Stimulated activated CD8-positive, alpha-beta memory T cell treated with anti-CD3 and anti-CD28 coated beads, Interleukin-15, amount 100 ng/mL, for 48 hours (primary cell): ENCODE results near the gene MYO7B.

Experiments used
- DNase-seq, 2 donors: peaks; one replicate each; pipeline ENCODE4 v3.0.0-alpha.2; 2020; ENCODE audit warnings: low read depth in 2 of 2

Gene MYO7B

DNA sequence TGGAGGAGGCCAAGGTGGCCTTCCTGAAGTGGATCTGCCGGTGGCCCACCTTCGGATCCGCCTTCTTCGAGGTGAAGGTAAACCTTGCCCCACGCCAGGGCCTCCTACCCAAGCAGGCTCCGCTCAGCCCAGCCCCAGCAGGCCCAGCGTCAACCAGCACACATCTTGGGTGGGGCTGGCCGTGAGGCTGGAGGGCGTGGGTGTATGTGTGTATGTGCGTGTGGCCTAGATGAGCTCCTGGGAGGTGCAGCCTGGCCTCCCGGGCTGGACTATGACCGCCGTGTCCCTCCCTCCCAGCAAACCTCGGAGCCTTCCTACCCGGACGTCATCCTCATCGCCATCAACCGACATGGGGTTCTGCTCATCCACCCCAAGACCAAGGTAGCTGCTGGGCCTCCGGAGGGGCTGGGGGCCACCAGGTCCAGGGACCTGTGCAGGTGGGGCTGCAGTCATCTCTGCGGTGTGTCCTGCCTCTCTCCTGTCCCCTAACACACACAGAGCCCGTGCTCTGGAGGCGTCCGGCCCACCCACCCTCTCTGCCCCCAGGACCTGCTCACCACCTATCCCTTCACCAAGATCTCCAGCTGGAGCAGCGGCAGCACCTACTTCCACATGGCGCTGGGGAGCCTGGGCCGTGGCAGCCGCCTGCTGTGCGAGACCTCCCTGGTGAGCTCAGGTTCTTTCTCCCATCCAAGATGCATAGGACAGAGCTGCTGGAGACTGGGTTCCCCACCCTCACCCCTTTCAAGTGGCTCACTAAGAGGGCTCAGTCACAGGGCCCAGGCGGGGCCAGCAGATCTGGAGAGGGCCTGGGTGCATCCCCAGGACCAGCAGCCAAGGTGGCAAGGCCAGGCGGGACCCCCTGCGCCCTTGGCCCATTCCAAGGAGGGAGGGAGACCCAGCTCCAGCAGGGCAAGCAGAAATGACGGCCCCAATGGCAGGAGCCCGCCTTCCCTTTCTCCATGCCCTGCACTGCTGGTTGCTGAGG, 101.1 kb downstream of the MYO7B start:
- no peak for DNase-seq

DNA sequence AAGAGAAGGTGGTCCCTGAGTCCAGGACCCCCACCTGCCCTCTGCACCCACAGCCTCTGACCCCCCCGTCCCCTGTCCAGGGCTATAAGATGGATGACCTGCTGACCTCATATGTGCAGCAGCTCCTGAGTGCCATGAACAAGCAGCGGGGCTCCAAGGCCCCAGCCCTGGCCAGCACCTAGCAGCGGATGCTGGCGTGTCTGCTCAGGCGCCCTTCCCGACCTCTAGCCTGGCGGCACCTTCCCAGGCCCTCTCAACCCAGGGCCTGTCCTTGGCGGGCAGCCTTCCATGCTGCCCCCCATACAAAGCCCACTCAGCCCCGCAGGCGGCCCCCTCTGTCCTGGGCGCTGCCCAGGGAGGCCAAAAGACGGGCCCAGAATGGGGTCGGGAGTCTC, 101.8 kb downstream of the MYO7B start:
- DNase-seq, result no peak

DNA sequence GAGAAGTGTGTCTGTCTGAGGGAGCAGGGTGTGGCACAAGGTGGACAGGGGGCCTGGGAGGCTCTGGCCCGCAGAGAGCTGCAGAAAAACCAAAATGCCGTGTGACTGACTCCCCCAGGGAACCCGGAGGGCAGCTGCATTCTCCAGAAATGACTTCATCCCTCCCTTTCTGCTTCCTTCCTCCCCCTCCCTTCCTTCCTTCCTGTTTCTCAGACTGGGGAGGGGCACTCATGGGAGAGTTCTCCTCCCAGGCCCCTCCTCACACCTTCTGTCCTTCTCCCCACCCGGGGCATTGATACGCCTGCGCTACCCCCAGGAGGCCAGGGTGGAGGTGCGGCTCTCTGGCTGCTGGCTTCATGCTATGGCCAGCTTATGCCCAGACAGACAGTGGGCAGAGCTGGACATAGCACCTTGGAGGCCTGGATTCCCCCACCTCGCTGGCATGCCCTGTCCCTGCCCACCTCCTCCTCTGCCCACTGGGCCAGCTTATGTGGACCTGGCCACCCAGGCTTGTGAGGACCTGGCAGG, 102.3 kb downstream of the MYO7B start:
- DNase-seq, result no peak

DNA sequence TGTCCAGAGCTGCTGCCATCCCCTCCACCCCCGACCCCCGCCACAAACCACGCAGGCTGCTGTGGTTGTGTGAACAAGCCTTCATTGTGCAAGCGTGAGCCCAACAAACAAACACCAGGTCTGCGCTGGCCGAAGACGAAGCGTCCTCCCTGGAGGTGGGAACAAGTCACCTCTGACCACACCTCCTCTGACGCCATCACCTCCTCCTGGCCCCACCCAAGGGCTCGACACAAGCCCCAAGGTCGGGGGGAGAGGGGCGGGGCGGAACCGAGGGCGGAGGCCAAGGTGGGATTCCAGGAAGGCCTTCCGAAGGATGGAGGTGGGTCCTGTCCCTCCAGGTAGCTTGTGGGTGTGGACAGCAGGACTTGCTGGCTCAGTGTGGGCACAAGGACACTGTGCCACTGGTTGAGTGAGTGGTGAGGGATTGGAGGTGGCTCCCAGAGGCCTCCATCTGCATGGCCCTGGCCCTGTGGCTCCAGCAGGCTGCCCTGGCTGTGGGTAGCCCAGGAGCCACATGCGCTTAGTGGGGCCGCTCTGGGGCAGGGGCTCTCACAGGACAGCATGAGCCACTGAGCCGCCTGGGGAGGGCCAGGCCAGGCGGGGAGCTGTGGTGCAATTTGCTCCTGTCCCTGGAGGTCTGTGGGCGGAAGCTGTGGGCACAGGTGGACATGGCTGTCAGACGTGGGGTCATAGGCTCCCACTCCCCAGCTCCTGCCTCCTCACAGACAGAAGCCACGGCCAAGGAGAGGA, 103.1 kb downstream of the MYO7B start:
- DNase-seq, result no peak

DNA sequence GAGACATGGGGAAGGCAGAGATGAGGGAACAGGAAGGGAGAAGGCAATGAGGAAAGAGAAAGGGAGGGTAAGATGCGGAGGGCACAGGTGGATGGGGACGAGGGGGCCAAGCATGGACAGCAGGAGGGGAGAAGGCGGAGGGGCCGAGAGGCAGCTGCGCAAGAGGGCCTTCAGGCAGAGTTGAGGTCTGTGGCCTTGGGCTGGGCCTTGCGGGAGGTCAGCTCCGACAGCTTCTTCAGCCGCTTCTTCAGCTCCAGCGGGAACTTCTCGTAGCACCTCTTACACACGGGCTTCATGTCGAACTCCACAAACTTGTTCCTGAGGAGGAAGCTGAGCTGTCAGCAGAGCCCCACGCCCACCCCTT, 103.6 kb downstream of the MYO7B start:
- no peak for DNase-seq

DNA sequence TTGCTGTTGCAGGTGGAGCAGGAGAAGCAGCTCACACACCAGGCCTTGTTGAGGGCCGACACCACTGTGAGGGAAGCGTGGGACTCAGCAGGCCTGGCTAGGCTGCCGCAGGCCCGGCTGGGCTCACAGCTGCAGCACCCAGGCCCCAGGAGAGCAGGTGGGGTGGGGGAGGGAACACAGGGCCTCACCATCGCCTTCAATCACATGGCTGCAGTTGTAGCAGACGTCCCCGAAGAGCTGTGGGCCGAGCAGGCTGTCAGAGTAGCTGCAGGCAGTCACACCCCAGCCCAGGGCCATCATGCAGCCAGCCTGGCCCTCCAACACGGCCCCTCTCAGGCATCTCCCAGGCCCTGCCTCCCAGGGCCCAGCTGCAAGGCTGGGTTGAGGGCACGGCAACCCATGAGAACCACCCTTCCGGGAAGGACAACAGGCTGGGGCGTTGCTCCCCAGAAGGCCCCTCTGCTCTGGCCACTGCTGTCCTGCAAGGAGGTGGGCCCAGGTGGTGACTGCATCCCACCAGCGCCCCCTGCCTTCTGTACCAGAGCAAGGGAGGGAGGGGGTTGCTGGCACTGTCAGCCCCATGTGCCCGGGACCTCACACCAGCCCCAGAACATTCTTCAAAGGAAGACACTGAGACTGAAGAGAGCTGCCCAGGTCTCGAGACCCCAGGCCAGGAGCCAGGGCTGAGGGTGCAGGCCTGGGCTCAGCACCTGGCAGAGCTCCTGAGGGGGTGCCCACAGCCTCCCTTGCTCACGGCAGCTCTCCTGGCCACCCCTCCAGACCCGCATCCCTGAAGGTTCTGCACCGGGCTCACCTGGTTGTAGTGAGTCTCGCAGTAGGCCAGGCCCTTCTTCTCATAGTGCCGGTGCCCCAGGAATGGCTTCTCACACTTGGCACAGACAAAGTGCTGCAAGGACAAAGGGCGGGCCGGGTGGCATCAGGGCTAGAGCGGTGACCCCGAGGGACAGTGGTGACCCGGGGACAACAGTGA, 104.9 kb downstream of the MYO7B start:
- no peak for DNase-seq

DNA sequence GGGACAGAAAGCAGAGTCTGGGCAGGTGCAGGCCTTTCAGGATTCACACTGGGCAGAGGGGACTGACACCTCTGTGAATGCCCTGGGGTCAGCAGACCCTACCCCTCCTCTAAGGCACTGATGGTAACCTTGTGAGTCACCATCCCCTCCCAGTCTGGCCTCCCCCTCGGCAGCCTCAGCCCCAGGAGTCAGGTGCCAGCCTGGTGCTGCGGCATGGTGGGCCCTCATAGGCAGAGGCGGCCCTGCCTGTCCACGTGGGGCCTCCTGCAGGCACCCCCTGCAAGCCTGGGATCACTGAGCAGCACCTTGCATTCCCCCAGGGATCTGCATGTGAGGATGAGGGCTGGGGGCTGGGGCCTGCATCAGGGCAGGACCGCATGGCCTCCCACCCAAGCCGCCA, 105.7 kb downstream of the MYO7B start:
- no peak for DNase-seq

DNA sequence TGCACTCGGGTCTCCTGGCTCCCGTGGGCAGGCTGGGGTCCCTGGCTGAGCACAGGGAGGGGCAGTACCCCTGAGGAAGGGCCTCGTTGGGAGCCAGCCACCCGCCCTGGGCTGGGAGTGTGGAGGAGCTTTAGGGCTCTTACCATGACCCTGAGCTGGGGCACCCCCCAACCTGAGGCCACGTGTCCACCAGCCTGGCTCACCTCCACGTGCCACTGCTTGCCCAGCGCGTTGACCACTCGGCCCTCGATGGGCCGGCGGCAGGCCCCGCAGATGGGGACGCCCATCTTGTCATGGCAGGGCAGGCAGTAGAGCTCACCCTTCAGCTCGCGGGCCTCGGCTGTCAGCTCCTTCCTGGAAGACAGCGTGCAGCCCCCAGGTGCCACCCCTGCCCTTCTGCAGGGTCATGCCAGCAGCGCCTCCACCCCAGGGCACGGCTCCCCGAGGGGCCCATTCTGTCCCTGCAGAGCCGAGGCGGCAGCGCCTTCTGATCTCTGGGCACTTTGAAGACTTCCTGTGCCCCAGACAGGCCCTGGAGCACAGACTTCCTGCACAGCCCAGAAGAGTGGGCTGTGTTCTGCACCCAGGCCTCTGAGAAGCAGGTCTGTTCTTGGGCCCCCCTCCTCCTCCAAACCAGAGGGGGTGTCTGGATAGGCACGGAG, 106.5 kb downstream of the MYO7B start:
- no peak for DNase-seq

DNA sequence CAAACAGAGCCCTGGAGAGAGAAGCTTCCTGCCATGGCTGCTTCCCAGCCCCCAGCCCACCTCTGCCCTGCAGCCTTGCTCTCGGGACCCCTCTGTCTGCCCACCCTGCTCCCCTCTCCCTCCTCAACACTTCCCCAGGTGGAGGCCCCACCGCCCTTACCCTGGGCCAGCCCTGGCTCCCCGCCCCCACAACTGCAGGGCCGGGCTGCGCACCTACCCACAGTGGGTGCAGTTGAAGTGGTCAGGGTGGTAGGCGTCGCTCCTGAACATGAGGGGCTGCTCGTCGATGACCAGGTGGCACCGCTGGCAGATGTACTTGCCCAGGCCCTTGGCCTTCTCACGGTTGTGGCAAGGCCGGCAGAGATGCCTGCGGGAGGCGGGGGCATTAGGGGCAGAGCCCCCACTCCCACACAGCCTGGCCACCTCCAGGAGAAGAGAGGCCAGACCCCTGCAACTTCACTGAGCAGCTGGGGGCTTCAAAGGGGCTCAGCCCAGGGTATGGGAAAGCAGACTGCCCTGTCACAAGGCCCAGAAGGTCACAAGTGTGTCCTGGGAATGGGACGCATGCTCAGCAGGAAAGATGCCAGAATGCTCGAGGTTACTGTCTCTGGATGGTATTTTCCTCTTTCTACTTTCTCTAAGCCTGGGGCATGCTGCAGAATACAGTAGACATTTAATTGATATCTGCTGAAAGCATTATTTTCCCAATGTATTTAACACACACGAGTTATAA, 107.4 kb downstream of the MYO7B start:
- no peak for DNase-seq

DNA sequence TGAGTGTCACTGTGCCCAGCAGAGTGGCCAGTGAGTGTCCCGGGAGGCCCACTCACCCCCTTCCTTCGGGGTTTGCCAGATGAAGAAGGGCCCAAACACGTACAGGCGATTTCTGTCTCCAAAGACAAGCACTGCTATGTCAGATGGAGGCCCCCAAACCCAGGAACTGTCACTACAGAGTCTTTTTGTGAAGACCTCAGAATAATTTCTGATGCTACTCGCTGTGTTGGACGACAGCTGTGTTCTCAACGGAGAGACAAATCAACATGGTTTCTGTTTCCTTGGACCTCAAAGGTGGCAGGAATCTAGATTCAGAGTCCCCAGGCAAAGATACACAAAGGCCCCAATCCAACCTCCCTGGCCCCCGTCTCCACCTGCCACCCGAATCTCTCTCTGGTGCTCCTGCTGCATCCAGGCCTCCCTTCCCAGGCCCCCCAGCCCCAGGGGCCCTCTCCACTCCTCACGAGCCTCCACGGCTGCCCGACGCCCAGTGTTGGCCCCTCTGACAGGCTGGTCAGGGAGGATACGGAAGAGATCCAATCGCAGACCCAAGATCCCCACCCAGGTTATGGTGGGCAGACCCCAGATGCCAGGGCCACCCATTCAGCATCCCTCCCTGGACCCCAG, 108.1 kb downstream of the MYO7B start:
- no peak for DNase-seq

DNA sequence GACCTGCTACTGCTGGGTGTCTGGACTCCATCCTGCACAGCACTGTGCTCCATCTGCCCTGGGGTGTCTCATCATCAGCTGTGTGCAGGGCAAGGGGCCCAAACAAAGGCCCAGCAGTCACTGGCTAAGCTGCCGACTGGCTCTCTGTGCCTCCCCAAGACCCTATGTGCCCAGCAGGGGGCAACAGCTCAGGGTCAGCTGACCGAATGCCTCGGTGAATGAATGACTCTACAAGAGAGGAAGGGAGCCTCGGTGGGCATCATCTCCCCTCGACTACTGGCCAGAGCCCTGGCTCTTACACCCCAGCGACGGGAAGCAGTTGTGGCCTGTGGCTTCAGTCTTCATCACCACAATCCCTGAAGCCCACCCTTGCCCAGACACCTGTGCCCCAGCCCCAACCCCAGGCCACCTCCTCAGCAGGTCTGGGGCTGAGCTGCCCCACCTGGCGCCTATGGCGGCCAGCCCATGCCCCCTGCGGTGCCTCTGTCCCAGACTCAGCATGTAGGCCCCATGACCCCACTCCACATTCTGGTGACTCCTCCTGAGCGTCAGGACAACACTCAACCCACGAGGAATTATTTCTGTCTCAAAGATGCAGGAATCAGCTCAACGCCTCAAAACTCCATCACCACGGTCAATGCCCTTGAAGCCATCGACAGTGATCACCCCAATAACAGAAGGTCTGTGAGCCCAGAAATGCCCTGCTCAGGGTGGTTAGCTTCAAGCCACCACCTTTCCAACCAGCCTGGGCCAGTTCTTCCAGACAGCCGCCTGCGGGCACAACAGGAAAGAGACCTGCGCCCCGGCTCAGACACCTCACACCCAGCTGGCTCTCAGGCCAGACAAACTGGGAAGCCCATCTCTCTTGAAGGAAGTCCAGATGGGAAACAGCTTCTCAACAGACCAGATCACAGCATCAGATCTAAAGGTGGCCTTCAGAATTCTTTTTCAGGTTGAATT, 108.9 kb downstream of the MYO7B start:
- no peak for DNase-seq

DNA sequence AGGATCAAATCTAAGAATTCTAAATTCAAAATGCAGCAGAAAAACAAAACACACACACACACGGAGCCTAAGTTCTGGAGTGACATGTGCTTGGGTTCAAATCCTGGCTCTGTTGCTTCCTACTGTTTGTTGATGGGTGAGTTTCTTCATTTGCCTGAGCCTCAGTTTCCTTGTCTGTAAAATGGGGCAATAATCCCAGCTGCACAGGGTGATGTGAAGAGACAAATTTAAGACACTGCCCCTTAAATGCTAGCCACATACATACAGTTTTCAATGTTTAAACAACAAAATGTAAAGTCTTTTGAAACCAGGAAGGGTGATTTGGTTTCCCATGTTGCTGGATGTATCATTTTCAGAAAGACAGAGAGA, 109.5 kb downstream of the MYO7B start:
- DNase-seq, result no peak

DNA sequence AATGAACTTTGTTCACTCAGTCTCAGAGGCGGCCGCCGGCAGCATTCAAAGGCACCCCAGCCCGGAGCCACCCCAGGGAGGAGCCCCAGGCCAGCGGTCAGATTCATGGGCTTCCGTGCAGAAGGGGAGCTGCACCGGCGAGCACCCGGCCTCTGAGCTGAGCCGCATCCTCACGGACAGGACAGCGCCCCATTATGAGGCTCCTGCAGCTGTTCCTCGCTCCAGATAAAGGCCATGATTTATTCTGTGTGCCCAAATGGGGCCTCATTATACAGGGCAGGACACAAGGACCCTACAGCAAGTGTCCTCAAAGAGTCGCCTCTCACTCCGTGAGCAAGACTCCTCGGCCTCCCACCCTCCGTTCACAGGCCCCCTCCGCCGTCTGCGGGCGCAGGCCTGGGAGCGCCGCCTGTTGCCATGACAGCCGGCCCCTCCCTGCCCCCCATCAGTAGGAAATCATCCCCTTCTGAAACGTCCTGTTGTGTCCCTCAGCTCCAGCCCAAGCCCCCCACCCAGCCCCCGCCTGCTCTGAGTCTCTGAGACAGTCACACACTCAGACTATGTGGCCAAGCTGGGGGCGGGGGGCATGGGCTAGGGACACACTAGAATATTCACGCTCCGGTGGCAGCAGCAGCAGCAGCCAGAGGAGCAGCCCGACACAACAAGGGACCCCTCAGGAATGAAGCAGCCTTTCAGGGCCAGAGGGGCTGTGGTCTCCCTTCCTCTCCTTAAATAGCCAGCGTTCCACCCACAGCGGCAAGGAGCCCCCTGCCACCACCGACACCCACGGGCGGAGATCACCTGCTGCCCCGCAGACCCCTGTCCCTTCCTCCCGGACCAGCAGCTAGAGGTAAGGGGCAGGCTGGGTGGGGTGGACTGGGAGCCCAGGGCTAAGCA, 110.2 kb downstream of the MYO7B start, which contains the start of gene GPR17:
Gene GPR17, plus strand, starts transcription at position 759 of the 897 bp plus-strand sequence. CDS start 4,583 bp downstream, outside the sequence.
- DNase-seq, result no peak

DNA sequence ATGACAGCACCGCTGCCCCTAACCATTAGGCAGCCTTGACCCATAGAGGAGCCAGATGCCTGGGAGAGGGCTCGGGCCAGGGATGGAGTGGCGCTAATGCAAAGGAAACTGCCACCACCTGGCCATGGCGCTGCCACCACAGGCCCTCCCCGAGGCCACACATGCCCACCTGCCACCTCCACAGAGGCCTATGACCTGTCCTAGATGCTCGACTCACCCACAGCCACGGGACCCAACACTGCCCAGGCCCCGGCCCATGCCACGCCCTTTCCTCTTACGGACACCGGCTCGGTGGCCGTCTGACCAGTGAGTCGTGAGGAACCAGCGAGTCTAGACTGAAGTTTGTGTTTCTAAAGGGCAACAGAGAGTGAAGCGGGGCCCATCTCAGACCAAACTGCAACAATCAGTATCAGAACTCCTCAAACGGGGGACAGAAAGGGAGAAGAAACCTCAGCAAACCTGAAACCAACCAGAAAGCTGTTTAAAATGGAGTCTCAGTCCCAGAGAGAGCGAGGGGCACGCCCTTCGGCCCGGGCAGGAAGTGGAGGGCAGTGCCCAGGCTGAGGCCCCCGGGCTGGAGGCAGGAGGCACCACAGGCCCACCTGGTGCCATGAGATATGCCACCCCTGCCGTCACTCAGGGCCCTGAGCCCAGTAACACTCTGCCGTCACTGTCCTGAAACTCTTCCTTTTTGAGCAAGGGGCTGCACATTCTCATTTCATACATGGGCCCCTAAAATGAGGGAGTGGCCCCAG, 111.2 kb downstream of the MYO7B start:
- DNase-seq, result no peak

DNA sequence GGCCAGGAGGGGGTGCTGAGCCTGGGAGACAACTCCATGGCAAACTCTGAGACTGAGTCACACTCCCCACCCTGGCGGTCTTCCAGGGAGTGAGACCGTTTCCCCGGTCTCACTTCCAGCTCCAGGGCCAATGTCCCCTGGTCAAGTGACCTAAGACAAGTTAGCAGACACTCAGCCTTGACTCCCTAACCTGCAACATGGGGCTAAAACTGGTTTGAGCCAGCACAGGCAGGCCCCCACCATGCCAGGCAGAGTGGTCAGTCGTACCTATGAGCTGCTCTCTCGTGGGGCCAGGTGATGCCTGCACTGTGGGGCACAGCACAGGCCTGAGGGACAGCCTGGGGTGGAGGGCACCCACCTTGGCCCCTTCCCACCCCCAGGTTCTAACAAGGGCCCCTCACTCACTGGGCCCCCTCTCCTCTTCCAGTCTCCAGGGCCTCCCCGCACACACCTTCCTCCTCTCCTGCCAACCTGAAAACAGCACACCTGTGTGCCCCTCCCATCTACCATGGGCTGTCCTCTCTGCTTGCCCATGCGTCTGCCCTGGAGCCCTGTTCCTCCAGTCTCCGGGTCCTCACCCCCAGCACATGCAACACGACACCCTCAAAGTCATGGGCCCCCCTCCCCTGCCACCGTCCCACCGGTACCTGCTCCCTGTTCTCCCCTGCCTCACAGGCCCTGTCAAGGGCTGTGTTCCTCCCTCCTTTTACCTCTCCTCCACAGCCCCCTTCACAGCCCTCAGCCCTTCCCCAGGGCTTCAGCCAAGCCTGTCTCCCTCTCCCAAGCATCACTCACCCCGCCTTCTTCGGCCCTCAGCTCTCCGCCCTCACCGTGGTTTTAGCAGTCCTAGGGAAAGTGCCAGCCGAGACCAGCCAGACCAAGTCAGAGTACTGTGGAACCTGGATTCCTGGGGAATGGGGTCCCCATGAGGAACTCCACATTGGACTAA, 112.0 kb downstream of the MYO7B start:
- DNase-seq, result no peak

DNA sequence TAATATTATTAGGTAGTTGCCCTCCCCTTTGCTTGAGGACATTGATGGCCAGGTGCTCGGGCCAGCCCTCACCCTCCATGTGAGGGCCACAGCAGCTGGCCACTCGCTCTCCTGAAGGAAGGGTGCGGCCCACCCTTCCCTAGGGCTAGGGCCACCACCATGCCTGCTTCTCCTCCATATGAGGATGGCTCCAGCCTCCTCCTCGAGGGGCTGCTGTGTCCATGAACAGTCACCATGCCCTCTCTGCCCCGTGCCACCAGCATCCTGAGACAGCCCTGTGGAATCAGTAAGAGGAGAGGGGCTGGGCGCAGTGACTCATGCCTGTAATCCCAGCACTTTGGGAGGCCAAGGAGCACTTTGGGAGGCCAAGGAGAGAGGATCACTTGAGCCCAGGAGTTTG, 112.8 kb downstream of the MYO7B start:
- no peak for DNase-seq
